Measurements from ENCODE around the gene MBP. TPM values are rescaled to one million over a fixed set of nuclear protein-coding genes. Genes with fewer than 3 reads are reported as not detected.

MBP gene
- total and polyA plus RNA-seq, 2 experiments from 2014 or later, result 18.4 to 22.9 TPM

- no peak overlapping the region for H3K27ac ChIP-seq (ENCODE audit: low read depth)
- no peaks in the 10 kb centered on the region for H3K36me3 ChIP-seq (ENCODE audit: insufficient read depth)
- H3K27me3 ChIP-seq (ENCODE audit: insufficient read depth), result no peaks in the 10 kb centered on the region
- TF ChIP-seq EZH2phosphoT487 (IDR thresholded peaks at IDR 0.05; ENCODE audit: unreplicated experiment) (no peak), CREB1 (CRISPR knock-in tag; IDR thresholded peaks at IDR 0.05; ENCODE audit: low read depth) (no peak), ZNF114 (CRISPR knock-in tag; IDR thresholded peaks at IDR 0.05) (no peak), ZNF331 (CRISPR knock-in tag; IDR thresholded peaks at IDR 0.05; ENCODE audit: low read depth) (no peak), JUNB (IDR thresholded peaks at IDR 0.05; ENCODE audit: unreplicated experiment) (no peak), NANOG (IDR thresholded peaks at IDR 0.05; ENCODE audit: borderline replicate concordance) (no peak), EZH2 (IDR thresholded peaks at IDR 0.05; ENCODE audit: low read depth, unreplicated experiment) (no peak), POLR2AphosphoS5 (IDR thresholded peaks at IDR 0.05; ENCODE audit: low read depth) (no peak), STAT1 (IDR thresholded peaks at IDR 0.05; ENCODE audit: unreplicated experiment) (no peak)
- TF ChIP-seq, protein P1, sequence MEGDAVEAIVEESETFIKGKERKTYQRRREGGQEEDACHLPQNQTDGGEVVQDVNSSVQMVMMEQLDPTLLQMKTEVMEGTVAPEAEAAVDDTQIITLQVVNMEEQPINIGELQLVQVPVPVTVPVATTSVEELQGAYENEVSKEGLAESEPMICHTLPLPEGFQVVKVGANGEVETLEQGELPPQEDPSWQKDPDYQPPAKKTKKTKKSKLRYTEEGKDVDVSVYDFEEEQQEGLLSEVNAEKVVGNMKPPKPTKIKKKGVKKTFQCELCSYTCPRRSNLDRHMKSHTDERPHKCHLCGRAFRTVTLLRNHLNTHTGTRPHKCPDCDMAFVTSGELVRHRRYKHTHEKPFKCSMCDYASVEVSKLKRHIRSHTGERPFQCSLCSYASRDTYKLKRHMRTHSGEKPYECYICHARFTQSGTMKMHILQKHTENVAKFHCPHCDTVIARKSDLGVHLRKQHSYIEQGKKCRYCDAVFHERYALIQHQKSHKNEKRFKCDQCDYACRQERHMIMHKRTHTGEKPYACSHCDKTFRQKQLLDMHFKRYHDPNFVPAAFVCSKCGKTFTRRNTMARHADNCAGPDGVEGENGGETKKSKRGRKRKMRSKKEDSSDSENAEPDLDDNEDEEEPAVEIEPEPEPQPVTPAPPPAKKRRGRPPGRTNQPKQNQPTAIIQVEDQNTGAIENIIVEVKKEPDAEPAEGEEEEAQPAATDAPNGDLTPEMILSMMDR (conservative IDR thresholded peaks at IDR 0.05; ENCODE audit: low read depth in 2 of 2), result no peak
- TF ChIP-seq, protein P2, sequence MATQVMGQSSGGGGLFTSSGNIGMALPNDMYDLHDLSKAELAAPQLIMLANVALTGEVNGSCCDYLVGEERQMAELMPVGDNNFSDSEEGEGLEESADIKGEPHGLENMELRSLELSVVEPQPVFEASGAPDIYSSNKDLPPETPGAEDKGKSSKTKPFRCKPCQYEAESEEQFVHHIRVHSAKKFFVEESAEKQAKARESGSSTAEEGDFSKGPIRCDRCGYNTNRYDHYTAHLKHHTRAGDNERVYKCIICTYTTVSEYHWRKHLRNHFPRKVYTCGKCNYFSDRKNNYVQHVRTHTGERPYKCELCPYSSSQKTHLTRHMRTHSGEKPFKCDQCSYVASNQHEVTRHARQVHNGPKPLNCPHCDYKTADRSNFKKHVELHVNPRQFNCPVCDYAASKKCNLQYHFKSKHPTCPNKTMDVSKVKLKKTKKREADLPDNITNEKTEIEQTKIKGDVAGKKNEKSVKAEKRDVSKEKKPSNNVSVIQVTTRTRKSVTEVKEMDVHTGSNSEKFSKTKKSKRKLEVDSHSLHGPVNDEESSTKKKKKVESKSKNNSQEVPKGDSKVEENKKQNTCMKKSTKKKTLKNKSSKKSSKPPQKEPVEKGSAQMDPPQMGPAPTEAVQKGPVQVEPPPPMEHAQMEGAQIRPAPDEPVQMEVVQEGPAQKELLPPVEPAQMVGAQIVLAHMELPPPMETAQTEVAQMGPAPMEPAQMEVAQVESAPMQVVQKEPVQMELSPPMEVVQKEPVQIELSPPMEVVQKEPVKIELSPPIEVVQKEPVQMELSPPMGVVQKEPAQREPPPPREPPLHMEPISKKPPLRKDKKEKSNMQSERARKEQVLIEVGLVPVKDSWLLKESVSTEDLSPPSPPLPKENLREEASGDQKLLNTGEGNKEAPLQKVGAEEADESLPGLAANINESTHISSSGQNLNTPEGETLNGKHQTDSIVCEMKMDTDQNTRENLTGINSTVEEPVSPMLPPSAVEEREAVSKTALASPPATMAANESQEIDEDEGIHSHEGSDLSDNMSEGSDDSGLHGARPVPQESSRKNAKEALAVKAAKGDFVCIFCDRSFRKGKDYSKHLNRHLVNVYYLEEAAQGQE (IDR thresholded peaks at IDR 0.05; ENCODE audit: unreplicated experiment), result no peak
- TF ChIP-seq, protein P3, sequence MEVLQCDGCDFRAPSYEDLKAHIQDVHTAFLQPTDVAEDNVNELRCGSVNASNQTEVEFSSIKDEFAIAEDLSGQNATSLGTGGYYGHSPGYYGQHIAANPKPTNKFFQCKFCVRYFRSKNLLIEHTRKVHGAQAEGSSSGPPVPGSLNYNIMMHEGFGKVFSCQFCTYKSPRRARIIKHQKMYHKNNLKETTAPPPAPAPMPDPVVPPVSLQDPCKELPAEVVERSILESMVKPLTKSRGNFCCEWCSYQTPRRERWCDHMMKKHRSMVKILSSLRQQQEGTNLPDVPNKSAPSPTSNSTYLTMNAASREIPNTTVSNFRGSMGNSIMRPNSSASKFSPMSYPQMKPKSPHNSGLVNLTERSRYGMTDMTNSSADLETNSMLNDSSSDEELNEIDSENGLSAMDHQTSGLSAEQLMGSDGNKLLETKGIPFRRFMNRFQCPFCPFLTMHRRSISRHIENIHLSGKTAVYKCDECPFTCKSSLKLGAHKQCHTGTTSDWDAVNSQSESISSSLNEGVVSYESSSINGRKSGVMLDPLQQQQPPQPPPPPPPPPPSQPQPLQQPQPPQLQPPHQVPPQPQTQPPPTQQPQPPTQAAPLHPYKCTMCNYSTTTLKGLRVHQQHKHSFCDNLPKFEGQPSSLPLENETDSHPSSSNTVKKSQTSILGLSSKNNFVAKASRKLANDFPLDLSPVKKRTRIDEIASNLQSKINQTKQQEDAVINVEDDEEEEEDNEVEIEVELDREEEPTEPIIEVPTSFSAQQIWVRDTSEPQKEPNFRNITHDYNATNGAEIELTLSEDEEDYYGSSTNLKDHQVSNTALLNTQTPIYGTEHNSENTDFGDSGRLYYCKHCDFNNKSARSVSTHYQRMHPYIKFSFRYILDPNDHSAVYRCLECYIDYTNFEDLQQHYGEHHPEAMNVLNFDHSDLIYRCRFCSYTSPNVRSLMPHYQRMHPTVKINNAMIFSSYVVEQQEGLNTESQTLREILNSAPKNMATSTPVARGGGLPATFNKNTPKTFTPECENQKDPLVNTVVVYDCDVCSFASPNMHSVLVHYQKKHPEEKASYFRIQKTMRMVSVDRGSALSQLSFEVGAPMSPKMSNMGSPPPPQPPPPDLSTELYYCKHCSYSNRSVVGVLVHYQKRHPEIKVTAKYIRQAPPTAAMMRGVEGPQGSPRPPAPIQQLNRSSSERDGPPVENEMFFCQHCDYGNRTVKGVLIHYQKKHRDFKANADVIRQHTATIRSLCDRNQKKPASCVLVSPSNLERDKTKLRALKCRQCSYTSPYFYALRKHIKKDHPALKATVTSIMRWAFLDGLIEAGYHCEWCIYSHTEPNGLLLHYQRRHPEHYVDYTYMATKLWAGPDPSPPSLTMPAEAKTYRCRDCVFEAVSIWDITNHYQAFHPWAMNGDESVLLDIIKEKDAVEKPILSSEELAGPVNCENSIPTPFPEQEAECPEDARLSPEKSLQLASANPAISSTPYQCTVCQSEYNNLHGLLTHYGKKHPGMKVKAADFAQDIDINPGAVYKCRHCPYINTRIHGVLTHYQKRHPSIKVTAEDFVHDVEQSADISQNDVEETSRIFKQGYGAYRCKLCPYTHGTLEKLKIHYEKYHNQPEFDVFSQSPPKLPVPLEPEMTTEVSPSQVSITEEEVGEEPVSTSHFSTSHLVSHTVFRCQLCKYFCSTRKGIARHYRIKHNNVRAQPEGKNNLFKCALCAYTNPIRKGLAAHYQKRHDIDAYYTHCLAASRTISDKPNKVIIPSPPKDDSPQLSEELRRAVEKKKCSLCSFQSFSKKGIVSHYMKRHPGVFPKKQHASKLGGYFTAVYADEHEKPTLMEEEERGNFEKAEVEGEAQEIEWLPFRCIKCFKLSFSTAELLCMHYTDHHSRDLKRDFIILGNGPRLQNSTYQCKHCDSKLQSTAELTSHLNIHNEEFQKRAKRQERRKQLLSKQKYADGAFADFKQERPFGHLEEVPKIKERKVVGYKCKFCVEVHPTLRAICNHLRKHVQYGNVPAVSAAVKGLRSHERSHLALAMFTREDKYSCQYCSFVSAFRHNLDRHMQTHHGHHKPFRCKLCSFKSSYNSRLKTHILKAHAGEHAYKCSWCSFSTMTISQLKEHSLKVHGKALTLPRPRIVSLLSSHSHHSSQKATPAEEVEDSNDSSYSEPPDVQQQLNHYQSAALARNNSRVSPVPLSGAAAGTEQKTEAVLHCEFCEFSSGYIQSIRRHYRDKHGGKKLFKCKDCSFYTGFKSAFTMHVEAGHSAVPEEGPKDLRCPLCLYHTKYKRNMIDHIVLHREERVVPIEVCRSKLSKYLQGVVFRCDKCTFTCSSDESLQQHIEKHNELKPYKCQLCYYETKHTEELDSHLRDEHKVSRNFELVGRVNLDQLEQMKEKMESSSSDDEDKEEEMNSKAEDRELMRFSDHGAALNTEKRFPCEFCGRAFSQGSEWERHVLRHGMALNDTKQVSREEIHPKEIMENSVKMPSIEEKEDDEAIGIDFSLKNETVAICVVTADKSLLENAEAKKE (CRISPR knock-in tag; IDR thresholded peaks at IDR 0.05), result no peak
- TF ChIP-seq, protein P4, sequence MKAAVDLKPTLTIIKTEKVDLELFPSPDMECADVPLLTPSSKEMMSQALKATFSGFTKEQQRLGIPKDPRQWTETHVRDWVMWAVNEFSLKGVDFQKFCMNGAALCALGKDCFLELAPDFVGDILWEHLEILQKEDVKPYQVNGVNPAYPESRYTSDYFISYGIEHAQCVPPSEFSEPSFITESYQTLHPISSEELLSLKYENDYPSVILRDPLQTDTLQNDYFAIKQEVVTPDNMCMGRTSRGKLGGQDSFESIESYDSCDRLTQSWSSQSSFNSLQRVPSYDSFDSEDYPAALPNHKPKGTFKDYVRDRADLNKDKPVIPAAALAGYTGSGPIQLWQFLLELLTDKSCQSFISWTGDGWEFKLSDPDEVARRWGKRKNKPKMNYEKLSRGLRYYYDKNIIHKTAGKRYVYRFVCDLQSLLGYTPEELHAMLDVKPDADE (IDR thresholded peaks at IDR 0.05), result no peak
- H3K79me2 ChIP-seq (replicated peaks; ENCODE audit: insufficient read depth), result no peaks in the 10 kb centered on the region
- H3K4me3 Mint-ChIP-seq, result no peak overlapping the region
- no peak overlapping the region for H2AFZ ChIP-seq
- peaks cover 22% of the 10 kb centered on the region for H3K4me1 ChIP-seq (ENCODE audit: insufficient read depth)
- H3K27ac Mint-ChIP-seq, result 0 out of 2 replicates have a peak overlapping the region, but pooled peaks have one; percentile 43
- H3K9me3 Mint-ChIP-seq, result no peaks in the 10 kb centered on the region
- DNase-seq (ENCODE audit: low spot score) (no peak), ATAC-seq (no peak)
- H3F3A ChIP-seq (replicated peaks; ENCODE audit: low read depth), result no peaks in the 10 kb centered on the region
- H3K36me3 Mint-ChIP-seq (ENCODE audit: low read depth), result no peaks in the 10 kb centered on the region
- peaks cover 20% of the 10 kb centered on the region for H3K27me3 Mint-ChIP-seq (ENCODE audit: insufficient read depth, low read depth, poor library complexity)
- no peak overlapping the region for H3K4me2 ChIP-seq
- no peaks in the 10 kb centered on the region for H3K9me2 ChIP-seq (ENCODE audit: insufficient read depth)
- H3K4me1 Mint-ChIP-seq, result peaks cover 46% of the 10 kb centered on the region
- H4K20me1 ChIP-seq (replicated peaks; ENCODE audit: insufficient read depth), result no peaks in the 10 kb centered on the region
- H3K4me3 ChIP-seq, result no peak overlapping the region
Observed at GRCh38 chr18:76978616-76979015, 154.0 kb downstream of the MBP start.

Measured in GM23338 (cell line).